GM18873 (cell line): Measurements from ENCODE around the gene MST1.

Experiments used
- ATAC-seq: cut with Tn5 transposase; IDR thresholded peaks from one replicate; pipeline ENCODE4 v1.9.1; 2021; ENCODE audit warnings: mild to moderate bottlenecking, moderate library complexity, moderate number of reproducible peaks; ENCODE audit not compliant: unreplicated experiment, low FRiP score

The MST1 gene

DNA sequence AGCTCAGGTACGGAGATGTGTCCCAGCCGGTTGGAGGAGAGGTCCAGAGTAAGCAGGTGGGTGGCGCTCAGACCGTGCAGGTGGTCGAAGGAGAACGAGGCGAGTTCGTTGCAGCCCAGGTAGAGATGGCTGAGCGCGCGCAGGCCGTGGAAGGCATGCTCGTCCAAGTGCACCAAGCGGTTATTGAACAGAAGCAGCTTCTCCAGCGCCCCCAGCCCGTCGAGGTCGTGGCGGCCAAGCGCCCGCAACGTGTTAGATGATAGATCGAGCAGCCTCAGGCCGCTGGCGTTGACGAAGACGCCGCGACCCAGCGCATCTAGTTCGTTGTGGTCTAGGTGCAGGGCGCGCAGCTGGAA, 29.6 kb upstream of the MST1 start:
- ATAC-seq, result no peak

DNA sequence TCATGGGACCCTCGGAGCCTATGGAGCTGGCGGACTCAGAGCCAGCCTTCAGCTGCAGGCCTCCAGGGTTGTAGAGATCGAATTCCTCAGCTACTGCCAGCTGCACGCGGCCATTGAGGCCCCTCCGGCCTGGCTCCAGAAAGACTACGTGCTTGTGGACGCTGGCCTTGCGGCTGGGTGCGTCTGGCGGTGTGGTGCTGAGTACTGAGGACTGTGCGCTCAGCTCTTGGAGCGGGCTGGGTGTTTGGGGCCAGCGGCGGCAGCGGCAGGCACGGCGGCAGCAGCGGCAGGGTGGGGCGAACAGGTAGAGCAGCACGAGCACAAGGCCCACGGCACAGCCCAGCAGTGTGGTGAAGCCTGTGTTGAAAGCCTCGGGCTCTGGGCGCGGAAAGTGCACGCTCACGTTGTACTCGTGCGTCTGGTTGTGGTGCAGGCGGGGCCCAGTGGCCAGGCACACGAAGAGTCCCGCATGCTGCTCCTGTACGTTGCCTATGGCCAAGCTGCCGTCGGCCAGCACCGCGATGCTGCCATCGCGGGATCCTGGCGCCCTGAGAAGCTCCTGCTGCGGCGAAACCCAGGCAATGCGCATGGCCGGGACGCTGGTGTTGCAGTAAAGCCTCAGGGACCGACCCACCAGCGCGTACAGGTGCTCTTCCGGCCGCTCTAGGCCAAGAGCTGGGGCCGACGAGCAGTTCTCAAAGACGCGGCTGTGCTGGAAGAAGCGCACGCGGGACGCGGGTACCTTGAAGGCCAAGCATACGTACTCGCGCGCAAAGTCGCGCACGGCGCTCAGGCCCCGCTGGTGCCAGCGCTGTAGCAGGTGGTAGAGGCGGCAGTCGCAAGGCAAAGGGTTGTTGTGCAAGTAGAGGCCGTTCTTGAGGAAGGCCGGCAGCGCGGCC, 28.9 kb upstream of the MST1 start:
- ATAC-seq, result no peak

DNA sequence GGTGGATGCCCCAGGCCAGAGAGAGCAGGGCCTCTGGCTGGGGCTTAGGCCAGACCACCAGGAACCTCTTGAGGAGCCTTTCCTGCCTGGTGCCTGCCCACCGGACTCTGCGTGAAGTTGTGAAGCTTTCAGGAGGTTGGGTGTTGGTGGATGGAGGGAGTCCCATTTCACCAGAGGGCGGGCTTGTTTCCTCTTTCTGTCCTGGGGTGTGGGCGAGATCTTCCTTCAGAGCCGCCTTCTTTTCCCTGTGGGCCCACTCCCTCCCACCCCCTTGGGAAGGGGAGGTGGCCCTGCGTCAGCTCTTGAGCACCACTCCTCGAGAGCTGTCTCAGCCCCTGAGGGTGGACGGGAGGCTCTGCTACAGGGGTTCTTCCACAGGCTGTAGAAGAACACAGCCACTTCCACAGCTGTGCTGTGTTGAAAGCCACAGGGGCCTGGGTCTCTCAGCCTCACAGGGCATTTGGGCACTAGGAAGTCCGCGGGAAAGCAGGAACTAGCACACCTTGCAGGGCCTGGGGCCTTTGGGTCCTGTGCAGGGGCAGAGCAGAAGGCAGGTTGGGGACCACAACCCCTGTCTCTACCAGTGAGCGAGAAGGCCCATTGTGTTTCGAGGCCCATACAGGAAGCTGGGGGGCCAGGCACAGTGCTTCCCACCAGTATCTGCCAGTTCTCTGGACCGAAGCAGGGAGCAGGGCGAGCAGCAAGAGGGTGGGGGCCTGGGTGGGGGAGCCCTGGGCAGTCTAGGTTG, 28.1 kb upstream of the MST1 start:
- ATAC-seq, result no peak

DNA sequence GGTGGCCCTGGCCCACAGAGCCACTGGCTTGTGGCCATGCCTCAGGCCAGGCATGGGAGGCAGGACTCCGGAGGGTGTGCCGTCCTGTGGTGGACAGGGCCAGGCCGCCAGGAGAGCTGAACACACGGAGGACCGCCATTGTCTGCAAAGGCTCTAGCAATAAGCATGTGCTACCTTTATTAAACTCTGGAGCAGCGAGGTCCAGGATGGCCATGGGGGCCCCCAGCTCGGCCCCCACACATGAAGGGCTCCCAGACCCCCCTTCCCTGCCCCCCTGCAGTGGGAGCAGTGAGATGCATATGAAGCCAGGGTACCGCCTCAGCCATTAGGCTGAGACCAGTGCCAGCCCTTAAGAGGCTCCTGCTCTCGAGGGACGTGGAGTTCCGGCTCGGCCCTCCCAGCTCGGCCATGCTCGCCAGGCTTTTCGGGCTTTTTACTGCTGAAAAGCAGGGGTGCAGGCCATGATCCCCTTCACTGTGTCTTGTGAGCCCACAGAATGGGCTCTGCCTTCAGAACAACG, 27.5 kb upstream of the MST1 start:
- no peak for ATAC-seq

DNA sequence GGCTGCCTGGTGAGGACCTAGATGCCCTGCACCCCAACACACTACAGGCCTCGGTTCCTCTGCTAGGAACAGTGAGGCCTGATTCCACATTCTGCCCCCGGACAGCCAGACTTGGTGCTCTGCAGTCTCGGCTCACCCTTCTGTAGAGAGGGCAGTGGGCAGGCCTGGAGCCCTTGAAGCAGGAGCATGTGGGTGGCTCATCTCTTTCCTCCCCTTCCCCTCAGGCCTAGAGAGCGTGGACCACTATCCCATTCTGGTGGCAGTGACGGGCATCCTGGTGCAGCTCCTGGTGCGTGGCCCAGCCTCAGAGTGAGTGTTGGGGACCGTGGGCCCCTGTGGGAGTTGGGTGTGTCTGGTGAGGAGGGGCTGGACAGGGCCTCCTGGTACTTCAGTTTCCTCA, 26.9 kb upstream of the MST1 start:
- ATAC-seq, result no peak

DNA sequence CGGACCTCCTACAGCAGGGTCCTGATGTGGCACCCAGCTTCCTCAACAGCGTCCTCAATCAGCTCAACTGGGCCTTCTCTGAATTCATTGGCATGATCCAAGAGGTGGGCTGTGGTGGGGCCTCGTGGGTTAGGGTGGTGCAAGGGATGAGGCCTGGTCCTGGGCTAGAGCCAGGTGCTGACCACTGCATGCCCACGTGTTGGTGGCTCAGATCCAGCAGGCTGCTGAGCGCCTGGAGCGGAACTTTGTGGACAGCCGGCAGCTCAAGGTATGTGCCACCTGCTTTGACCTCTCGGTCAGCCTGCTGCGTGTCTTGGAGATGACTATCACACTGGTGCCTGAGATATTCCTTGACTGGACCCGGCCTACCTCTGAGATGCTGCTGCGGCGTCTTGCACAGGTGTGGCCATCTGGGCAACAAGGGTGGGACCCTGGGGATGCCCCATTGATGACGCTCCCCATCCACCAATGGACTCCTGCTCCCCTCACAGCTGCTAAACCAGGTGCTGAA, 26.4 kb upstream of the MST1 start:
- ATAC-seq, result no peak

DNA sequence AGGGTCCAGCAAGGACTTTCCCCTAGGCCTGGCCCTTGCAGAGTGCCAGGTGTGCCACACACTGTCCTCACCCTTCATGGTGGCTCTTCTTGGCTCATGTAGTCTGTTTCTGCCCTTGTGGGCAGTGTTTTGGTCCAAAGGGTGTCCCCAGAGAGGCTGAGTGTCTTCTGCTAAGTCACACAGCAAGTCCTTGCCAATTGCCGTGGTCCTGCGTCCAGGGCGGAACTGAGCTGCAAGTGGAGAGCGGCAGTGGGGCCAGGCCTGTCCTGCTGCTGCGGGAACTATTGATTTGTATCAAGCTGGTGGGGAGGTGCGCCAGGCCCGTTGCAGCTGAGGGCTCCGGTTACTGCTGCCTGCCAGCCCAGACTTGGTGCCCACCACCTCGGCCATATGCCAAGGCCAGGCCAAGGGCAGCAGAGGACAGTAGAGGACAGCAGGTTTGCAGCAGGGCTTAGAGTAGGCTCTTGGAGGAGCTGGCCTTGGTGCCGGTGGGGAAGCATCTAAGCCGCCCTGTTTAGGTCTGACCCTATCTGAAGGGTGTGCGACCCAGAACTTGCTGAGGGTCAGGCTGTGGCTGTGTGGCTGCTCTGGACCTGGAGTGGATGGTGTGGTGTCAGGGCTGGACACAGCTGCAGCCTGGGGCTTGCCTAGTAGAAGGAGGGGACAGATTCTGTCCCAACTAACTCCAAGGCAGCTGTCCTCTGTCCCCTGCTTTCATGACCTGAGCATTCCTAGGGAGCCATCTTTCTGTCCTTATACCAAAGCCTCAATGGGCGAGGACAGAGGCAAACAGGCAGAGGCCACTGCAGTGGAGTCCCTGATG, 25.7 kb upstream of the MST1 start:
- no peak for ATAC-seq

DNA sequence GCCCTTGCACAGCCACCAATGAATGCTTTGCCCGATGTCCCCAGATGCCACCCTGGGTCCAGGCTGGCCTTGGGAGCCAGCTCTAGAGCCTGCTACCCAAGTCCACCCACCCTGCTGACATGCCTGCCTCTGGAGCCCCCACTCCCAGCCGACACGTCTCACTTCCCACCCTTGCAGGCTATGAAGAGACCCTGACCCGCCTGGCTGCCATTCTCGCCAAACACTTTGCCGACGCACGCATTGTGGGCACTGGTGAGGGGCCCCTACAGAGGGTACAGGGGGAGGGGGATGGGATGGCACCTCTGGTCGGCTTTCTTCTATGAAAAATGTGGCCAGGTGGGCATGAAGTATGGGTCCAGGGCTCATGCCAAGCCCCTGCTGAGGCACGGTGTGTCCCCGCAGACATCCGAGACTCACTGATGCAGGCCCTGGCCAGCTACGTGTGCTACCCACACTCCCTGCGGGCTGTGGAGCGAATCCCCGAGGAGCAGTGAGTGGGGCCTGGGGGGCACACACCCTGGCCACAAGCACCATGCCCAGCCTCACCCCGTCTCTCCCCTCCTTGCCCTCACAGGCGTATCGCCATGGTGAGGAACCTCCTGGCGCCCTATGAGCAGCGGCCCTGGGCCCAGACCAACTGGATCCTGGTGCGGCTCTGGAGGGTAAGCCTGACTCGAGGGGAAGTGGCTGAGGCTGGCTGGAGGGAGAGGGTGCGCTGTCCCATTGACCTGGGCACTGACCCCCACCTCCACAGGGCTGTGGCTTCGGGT, 24.2 kb upstream of the MST1 start:
- no peak for ATAC-seq

DNA sequence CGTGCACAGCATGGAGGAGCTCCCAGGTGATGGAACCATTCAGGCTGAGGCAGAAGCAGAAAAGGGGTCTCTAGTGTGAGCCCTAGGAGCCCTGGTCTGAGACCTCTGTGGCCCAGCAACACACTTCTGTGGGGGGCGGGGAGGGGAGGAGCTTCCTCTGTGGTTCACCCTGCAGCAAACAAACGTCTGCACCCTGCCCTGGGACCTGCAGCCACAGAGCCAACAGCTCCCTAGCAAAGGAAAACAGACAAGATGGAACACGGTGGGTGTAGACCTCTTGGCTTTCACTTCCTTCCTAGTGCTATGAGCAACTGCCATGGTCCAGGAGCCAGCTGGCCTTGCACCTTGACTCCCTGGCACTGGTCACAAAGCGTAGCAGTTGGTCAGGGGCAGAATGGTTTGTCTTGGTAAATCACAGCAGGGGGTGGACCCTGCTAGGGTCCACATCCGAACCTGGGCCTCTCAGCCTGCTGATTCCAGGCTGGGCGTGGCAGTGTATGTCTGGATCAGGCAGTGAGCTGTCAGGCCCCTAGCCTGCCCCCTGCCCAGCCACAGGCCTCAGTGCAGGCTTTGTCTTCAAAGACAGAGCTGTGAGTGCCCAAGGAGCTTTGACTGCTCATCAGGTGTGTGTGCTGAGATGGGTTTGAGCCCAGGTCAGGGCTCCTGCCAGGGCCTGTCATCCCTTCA, 23.5 kb upstream of the MST1 start:
- ATAC-seq, result no peak

DNA sequence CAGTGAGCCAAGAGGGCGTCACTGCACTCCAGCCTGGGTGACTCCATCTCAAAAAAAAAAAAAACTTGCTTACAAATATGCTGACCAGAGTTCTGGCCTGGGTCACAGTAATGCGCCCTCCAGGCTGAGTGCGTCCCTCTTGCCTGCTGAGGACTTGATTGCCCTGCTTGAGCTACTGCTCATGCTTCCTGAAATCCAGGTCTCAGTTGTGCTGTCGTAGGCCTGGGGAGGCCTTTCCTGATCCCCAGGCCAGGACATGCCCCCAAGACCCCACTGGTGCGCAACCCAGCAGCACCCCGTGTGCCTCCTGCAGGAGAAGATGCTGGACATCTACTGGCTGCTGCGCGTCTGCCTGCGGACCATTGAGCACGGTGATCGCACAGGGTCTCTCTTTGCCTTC, 22.9 kb upstream of the MST1 start:
- ATAC-seq, result no peak

DNA sequence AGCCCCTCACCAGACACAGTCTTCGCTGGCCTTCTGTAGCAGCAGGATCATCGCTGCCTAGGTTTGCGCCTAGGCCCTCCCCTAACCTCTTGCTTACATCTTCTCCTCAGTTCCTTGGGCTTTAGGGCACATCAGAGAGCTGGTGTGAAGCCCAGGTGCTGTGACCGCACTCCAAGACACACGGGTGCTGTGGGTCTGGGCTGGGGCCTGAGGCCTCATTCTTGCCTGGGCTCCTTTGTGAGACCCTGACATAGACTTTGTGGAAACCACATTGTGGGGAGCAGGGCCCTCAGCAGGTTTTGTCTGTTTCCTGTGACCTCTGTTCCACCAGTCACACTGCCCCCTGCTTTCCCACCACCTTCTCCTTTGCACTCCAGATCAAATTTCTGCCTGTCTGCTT, 22.2 kb upstream of the MST1 start:
- ATAC-seq, result no peak

DNA sequence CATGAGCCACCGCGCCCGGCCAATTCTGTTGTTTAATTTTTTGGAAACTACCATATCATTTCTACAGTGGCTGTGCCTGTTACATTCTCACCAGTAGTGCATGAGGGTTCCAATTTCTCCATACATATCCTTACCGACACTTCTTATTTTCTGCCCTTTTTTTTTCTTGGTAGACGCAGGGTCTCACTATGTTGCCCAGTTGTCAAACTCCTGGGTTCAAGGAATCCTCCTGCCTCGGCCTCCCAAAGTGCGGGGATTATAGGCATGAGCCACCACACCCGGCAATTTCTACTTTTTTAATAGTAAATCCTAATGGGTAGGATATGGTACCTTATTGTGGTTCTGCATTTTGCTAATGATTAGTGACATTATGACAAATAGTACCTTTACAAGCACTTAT, 20.6 kb upstream of the MST1 start:
- no peak for ATAC-seq

DNA sequence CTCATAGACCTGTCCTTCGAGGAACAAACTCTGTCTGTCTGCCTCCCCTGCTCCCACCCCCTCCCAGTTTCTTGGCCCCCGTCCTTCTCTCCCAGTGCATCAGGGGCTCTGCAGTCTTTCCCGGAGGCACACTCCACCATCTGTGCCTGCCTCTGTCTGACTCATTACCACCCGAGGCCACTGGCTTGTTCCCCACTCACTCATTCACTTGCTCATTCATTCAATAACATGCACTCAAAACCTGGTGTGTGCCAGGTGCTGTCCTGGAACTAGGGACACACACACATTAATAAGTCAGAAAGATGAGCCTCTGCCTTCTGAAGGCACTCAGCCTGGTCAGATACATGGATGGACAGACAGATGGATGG, 17.8 kb upstream of the MST1 start:
- no peak for ATAC-seq

DNA sequence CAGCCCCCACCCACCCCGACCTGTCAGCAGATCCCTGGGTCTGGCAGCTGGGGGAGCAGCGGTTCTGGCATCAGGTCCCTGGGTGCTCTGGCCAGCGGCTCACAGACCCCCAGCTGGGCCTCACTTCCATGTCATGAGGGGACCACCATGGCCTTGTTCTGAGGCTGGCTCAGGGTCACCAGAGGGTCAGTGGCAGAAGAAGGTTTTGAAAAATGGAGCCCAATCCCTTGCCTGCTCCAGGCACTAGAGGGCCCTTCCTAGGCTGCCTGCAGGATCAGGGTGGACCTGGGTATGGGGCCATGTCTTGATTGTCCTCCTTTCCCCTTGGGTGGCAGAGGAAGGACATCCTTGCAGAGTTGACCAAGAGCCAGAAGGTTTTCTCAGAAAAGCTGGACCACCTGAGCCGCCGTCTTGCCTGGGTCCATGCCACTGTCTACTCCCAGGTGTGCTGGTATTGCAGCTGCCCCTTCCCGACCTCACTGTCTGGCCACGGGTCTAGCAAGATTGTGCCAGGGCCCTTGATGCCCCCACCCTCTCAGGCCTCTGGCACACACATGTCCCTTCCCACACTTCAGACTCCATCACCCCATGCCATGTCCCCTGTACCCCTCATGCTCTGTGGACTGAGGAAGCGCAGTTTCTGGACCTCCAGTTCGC, 17.3 kb upstream of the MST1 start:
- ATAC-seq, result no peak

DNA sequence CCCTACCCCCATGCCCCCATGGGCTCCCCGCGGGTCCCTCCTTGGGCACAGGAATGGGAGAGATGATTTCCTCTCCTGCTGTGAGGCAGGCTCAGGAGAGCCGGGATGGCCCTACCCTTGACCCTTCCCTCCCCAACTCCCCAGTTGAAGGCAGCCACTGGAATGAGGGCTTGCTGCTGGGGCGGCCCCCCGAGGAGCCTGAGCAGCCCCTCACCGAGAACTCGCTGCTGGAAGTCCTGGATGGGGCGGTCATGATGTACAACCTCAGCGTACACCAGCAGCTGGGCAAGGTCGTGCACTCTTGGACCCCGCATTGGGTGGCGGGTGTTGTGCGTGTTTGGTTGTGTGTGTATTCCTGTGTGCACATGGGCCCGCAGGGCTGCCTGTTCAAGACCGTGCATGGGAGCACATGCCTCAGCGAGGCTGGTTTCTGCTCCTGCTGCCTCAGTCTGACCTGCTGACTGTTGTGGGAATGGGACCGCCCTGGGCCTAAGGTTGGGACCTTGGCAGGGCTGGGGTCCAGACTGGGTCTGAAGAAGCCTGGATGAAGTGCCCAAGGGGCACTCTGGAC, 16.2 kb upstream of the MST1 start:
- no peak for ATAC-seq

DNA sequence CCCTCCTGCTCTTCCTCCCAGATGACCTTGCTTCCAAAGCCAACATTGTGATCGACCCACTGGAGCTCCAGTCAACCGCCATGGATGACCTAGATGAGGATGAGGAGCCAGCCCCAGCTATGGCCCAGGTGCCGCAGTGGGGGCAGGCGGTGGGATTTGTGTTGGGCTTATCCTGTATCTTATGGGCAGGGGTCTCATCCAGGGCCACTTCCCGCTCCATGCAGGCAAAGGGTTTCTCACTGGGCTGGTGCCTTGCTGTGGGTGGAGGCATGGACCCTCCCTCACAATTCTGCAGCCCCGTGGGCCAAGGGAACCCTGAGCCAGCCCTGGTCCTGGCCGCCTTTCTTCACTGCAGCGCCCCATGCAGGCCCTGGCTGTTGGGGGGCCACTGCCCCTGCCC, 15.4 kb upstream of the MST1 start:
- no peak for ATAC-seq

DNA sequence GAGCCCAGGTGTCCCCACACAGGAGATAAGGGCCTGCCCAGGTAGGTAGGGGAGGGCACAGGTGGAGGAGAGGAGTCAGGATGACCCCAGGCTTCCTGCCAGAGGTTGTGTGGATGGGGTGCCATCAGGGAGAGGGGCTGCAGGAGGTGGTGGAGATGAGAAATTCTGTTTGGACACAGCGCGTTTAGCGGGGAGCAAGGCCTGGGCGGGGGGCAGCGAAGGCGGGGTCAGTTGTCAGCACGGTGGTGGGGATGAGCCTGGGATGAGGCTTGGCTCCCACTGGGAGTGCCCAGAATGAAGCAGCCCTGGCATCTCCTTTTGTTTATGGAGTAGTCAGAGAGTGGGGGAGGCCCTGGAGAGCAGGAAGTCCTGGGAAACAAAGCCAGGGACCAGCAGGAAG, 14.7 kb upstream of the MST1 start:
- ATAC-seq, result no peak

DNA sequence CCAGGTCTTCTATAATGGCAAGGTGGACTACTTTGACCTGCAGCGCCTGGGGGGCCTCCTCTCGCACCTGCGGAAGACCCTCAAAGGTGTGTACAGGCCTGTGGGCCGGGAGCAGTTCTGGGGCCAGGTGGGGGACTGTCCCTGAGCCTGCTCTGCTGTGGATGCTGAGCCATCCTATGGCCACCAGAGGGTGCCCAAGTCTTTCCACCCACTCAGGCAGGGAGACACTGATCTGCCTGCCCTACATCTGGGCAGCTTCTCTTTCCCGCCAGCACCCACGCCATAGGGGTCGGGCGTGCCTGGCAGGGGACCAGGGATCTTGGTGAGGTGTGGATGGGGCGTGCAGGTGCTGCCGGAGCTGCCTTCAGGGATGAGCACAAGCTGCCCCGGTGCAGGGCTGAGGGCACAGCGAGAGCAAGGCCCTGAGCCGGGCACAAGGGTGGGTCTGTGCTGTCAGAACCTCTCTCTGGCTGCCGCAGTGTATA, 14.2 kb upstream of the MST1 start:
- no peak for ATAC-seq
